NCI-H510A treated with DMSO at 0.1 percent for 48 hours (cell line): ENCODE measurements around the gene CDC73.
"Not testable (repeated sequence)": the region's sequence is repeated elsewhere in the genome, so short reads cannot be mapped to it uniquely, and the experiment has no call there.

ENCODE experiments used
- DNase-seq: peaks from one replicate; lab custom pipeline; 2025; lab: John Stamatoyannopoulos, UW

Gene CDC73

GRCh38 chr1:193234530-193234929 is 112.7 kb downstream of the CDC73 start:
- DNase-seq = no peak

GRCh38 chr1:193237381-193237978 is 115.6 kb downstream of the CDC73 start:
- no peak for DNase-seq

GRCh38 chr1:193240609-193241008 is 118.8 kb downstream of the CDC73 start:
- no peak for DNase-seq

GRCh38 chr1:193241132-193241827 is 119.4 kb downstream of the CDC73 start:
- DNase-seq = no peak

DNA sequence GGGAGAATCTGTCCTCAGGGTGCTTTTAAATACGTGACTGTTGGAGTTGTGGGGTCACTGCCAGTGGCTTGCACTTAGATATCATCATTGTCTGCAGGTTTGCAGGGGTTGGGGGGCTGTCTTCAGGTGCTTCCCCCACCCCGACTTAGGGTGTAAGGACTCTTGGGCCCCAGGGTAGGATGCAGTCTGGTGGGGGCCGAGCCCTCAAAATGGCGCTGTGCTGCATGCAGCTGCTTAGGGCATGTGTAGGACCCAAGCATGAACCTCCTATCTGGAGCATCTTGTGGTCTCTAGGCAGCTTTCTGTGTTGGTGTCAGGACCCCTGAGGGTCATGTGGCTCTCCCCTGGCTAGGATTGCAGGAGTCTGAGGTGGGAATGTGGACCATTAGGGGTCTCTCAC is 120.2 kb downstream of the CDC73 start:
- no peak for DNase-seq

DNA sequence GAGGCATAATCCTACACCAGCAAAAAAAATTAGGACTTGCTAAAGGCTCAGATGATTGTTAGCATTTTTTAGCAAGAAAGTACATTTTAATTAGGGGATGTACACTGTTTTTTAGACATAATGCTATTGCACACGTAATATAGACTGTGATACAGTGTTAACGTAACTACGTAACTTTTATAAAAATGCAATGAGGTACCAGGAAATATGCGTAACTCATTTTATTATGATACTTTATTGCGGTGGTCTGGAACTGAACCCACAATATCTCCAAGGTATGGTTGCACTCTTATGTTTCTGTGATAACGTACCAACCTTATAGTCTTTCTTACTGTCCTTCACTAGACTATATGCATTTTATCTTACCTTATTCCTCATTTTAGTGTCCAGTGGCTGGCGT is 127.4 kb downstream of the CDC73 start:
- no peak for DNase-seq

DNA sequence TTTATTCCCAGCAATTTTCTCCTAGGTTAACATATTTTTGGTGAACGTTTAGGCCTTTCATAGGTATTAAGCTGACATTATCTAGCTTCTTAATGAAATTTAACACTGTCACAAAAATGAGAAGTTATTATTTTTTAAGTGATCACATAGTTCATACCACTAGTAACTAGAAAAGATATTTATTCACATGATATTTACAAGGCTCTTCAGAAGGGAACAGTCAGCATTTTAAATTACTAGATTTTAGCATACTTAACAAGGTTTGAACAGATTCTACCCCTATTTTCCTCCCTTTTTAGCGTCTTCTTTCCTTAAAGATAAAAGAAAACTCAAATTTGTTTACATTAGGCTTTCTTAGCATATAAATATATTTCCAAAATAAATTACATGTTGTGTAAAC is 130.1 kb downstream of the CDC73 start:
- DNase-seq = no peak

- no peak for DNase-seq
Measured at GRCh38 chr1:193256019-193256418, 134.2 kb downstream of the CDC73 start.

- no peak for DNase-seq
Measured at GRCh38 chr1:193259636-193260035, 137.8 kb downstream of the CDC73 start.

GRCh38 chr1:193260056-193260745 is 138.4 kb downstream of the CDC73 start:
- no peak for DNase-seq

DNA sequence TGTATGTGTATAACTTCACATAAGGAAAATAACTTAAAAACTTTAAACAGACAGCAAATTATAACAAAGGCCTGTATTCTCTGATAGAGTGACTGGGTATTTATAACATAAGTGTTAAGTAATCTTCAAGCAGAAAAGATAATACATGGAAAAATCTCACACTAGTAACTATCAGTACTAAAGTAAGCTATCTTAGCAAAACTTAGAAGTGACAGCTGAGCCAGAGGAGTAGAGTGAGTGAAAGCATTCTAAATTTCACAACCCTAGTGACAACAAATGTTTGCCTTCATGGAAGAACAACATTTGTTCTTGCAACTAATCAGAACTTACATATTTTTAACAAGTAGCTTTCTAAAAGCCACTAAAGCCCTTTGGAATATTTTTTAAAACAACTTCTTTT is 139.1 kb downstream of the CDC73 start:
- DNase-seq = no peak

- no peak for DNase-seq
Measured at GRCh38 chr1:193262661-193263060, 140.8 kb downstream of the CDC73 start.

DNA sequence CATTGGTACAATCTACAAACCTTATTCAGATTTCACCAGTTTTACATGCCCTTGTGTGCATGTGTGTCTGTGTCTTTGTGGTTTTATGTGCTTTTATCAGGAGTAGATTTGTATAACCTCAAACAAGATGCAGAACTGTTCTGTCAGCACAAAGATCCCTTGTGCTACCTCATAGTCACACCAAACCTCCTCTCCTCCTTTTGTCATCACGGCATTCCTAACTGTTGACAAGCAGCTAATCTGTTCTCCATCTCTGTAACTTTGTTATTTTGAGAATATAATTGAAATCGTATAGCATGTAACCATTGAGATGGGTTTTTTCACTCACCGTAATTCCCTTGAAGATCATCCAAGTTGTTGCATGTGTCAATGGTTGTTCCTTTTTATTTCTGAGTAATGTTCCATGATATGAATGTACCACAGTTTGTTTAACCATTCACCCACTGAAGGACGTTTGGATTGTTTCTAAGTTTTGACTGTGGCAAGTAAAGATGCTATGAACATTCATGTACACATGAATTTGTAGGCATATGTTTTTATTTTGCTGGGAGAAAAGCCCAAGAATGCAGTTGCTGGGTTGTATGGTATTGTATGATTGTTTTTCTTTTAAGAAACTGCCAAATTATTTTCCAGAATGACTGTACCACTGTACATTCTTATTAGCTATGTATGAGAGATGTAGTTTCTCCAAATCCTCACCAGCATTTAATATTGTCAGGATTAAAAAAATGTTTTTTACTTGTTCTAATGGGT is 142.7 kb downstream of the CDC73 start:
- no peak for DNase-seq

- DNase-seq = no peak
Measured at GRCh38 chr1:193265716-193266115, 143.9 kb downstream of the CDC73 start.

DNA sequence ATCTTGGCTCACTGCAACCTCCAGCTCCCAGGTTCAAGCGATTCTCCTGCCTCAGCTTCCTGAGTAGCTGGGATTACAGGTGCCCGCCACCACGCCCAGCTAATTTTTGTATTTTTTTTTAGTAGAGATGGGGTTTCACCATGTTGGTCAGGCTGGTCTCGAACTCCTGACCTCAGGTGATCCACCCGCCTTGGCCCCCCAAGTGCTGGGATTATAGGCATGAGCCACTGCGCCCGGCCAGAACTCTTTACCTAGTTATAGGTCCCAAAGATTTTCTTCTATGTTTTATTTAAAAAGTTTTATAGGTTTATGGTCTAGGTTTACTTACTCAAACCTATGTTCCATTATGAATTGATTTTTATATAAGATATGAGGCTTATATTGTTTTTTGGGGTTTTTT is 145.0 kb downstream of the CDC73 start:
- not testable (repeated sequence) for DNase-seq

DNA sequence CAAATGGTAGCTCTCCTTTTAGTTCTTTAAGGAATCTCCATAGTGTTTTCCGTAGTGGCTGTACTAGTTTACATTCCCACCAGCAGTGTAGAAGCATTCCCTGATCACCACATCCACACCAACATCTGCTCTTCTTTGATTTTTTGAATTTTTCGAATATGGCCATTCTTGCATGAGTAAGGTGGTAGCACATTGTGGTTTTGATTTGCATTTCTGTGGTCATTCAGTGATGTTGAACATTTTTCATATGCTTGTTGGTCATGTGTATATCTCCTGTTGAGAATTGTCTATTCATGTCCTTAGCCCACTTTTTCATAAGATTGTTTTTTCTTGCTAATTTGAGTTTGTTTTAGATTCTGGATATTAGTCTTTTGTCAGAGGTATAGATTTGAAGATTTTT is 149.2 kb downstream of the CDC73 start:
- DNase-seq = no peak

DNA sequence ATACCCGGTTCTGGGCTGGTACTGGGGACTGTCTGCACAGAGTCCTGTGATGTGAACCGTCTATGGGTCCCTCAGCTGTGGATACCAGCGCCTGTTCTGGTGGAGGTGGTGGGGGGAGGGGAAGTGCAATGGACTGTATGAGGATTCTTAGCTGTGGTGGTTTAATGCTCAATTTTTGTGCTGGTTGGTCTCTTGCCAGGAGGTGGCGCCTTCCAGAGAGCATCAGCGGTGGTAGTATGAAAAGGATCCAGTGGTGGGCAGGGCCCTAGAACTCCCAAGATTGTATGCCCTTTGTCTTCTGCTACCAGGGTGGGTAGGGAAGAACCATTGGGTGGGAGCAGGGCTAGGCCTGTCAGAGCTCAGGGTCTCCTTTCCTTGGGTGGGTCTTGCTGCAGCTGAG is 153.9 kb downstream of the CDC73 start:
- DNase-seq = no peak

DNA sequence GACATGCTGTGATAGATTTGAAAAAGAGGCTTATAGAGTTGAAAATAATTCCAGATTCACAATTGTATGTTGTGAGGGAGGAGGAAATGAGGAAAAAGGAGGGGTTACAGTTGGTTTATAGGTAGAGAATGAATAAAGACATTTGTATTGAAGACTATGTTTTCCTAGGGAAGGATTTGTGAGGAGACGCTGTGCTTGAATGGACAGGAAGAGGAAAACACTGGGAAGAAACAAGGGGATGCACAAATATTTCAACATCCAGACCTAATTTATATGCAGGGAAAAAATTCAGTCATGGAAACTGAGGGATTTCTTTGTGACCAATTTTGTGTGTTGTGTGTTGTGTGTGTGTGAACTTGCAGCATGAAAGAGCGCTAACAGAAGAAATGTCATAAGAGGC is 157.1 kb downstream of the CDC73 start:
- no peak for DNase-seq

DNA sequence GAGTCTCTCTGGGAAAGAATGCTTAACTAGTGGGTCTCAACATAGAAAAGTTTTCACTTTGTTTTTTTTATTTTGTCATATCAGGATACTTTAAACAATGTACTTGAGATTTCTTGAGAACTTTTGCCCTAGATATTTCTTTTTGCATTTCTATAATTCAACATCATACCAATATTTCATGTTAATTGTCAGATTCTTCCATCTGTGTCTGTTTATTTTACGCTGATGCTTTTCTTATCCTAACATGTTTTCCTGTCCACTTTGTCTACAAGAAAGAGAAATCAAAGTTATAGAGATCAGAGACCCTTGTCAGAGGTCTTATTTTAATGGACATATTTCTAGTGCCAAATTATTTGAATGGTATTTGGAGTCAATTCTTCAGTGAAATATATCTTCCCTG is 160.1 kb downstream of the CDC73 start:
- no peak for DNase-seq

GRCh38 chr1:193283016-193283415 is 161.2 kb downstream of the CDC73 start:
- DNase-seq = no peak

GRCh38 chr1:193284219-193284618 is 162.4 kb downstream of the CDC73 start:
- no peak for DNase-seq

DNA sequence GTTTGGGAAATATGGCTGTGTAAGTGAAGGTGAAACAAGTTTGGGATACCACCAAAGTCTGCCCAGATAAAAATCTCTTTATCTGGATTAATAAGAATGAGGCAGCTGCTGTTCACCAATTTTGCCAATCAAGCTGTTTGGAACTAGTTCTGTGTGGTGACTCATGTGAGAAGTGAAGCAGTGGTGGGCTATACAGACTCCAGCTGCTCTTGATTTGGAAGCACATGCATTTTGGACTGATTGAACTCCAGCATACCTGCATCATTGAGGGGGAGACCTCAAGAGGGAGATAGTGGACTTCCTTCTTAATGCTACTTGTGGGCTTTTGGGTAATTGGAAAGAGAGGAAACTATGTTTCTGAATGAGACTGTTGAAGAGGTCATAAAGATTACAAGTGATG is 163.8 kb downstream of the CDC73 start:
- no peak for DNase-seq
